Heart right ventricle (tissue), 16 donors: ENCODE measurements around the gene PCBD2. TPM values are rescaled to one million over a fixed set of nuclear protein-coding genes. Genes with fewer than 3 reads are reported as not detected.

Experiments used
- ATAC-seq, 8 donors: fragments of 200-7000 bp; cut with Tn5 transposase; one replicate each; pipeline ENCODE4 v1.9.1; 2020; ENCODE audit warnings: mild to moderate bottlenecking in 8 of 8, moderate library complexity in 8 of 8, moderate number of reproducible peaks in 1 of 8
- DNase-seq, 2 donors: peaks; one replicate each; pipeline ENCODE4 v3.0.0-alpha.2; 2020
- H3K27ac ChIP-seq, 10 donors: fragments of 200-600 bp; sonication (generic) in 2 of 10; one replicate each; pipeline versions ENCODE4 v1.5.0 to v1.8.0; 2020 to 2022; ENCODE audit warnings: mild to moderate bottlenecking in 3 of 10
- H3K27me3 ChIP-seq, 7 donors: fragments of 200-600 bp; one replicate each; pipeline ENCODE4 v1.8.0; 2021 to 2022; ENCODE audit warnings: mild to moderate bottlenecking in 2 of 7
- H3K36me3 ChIP-seq, 9 donors: fragments of 200-600 bp; sonication (generic) in 1 of 9; one replicate each; pipeline versions ENCODE4 v1.5.0 to v1.8.0; 2020 to 2022; ENCODE audit warnings: mild to moderate bottlenecking in 2 of 9
- H3K4me1 ChIP-seq, 9 donors: fragments of 200-600 bp; sonication (generic) in 1 of 9; one replicate each; pipeline versions ENCODE4 v1.5.0 to v1.8.0; 2020 to 2022; ENCODE audit warnings: mild to moderate bottlenecking in 4 of 9
- H3K4me3 ChIP-seq, 10 donors: fragments of 200-600 bp; sonication (generic) in 2 of 10; one replicate each; pipeline versions ENCODE4 v1.5.0 to v1.8.0; 2020 to 2022; ENCODE audit warnings: mild to moderate bottlenecking in 7 of 10, moderate library complexity in 2 of 10
- H3K9me3 ChIP-seq, 11 donors: fragments of 200-600 bp in 10 of 11; sonication (generic) in 2 of 11; one replicate each; pipeline versions ENCODE4 v1.5.0 to v1.8.0; 2013 to 2022; ENCODE audit warnings: mild to moderate bottlenecking in 2 of 11, control low read depth in 1 of 11, moderate library complexity in 1 of 11
- WGBS, 2 donors: extraction: QIAGEN DNeasy Blood & Tissue Kit; methylation state at CpG; one replicate each; pipeline ENCODE4 v1.1.7; 2013; ENCODE audit warnings: inconsistent platforms in 1 of 2; 5-methylcytosine and 5-hydroxymethylcytosine counted together
- intact Hi-C, 10 donors: fragments of 100-400 bp; cut with DNase I; formaldehyde crosslinking; loops; one replicate each; pipeline versions ENCODE4 v1.11.1 to v1.14.2; 2022
- polyA plus RNA-seq, 2 donors: library from polyadenylated mRNA; stranded (reverse); fragments of 200-250 nt; gene quantifications; one replicate each; pipeline ENCODE4 v1.2.3, GENCODE V29; 2013
- total RNA-seq, 10 donors: library from RNA; stranded (reverse); fragmentation: NEBNext Ultra II Directional in 3 of 10; extraction: Animal tissue kit (Norgen Biotek cat#: 25700) in 3 of 10; gene quantifications; one replicate each; pipeline versions ENCODE4 v1.2.1 to v1.2.4, GENCODE V29; 2021 to 2023
- TF ChIP-seq, protein P1 (sequence below), 9 donors: fragments of 200-600 bp; sonication (generic) in 2 of 9; IDR thresholded peaks; one replicate each; pipeline versions ENCODE4 v1.5.0 to v1.8.0; 2021 to 2022; ENCODE audit warnings: antibody characterized with exemption in 9 of 9, mild to moderate bottlenecking in 5 of 9, moderate library complexity in 1 of 9
- donor health status: Arrhythmogenic right ventricular cardiomyopathy.
- donor health status: ischemic (EF 13 %, LVEDD 7.1; RV severe dilation, severe dysfunction).
- donor health status: healthy with polysubstance abuse.
- donor health status: DM: no; HTN: yes; CAD: no.
- donor health status: DM: no; HTN: no; CAD: no.
- donor health status: ischemic (EF 25% LVEDD 6.9; RV normal size, moderate dysfunction).
- donor health status: ischemic (EF 25% LVEDD 5.7; RV mildly dilated, moderate dysfunction).
- donor health status: healthy.
- donor health status: DM: yes; HTN: yes; CAD: no.
- donor health status: Ischemic cardiomyopathy.
- donor health status: ischemic (EF 35%, LVEDD 5.7; RV mildly dilated, moderate dysfunction).
- donor health status: nonischemic (EF 11% LVEDD 7.7; RV severe dilation, severe dysfunction).
- donor health status: DM: yes; HTN: yes; CAD: no.
- donor health status: PGD.
- donor health status: ischemic (EF 29% LVEDD 5.4; RV normal size, mild dysfunction).
- donor health status: nonischemic (EF 23%, LVEDD 6.1; RV moderate dilation, normal function).

PCBD2 gene
- total and polyA plus RNA-seq, 12 donors, result 6.9 to 36.4 (median 24.5) TPM

DNA sequence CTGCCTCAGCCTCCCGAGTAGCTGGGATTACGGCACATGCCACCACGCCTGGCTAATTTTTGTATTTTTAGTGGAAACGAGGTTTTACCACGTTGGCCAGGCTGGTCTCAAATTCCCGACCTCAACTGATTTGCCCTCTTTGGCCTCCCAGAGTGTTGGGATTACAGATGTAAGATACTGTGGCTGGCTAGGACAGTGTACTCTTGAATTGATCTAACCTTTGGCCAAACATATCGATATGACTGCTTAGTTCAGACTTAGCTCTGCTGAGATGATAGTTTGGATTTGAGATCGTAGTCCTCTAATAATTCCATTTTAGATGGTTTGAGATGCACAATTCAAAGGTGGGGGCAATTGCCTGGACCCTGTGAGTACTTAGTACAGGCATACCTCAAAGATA is 15.6 kb upstream of the PCBD2 start:
- H3K27ac ChIP-seq, result no peak overlapping the region
- intact Hi-C loops, result no loop called here
- no peaks in the 10 kb centered on the region for H3K9me3 ChIP-seq
- no peaks in the 10 kb centered on the region for H3K27me3 ChIP-seq
- H3K4me3 ChIP-seq, result no peak overlapping the region
- H3K4me1 ChIP-seq, result no peaks in the 10 kb centered on the region
- ATAC-seq (no peak), DNase-seq (no peak)
- TF ChIP-seq, protein P1, sequence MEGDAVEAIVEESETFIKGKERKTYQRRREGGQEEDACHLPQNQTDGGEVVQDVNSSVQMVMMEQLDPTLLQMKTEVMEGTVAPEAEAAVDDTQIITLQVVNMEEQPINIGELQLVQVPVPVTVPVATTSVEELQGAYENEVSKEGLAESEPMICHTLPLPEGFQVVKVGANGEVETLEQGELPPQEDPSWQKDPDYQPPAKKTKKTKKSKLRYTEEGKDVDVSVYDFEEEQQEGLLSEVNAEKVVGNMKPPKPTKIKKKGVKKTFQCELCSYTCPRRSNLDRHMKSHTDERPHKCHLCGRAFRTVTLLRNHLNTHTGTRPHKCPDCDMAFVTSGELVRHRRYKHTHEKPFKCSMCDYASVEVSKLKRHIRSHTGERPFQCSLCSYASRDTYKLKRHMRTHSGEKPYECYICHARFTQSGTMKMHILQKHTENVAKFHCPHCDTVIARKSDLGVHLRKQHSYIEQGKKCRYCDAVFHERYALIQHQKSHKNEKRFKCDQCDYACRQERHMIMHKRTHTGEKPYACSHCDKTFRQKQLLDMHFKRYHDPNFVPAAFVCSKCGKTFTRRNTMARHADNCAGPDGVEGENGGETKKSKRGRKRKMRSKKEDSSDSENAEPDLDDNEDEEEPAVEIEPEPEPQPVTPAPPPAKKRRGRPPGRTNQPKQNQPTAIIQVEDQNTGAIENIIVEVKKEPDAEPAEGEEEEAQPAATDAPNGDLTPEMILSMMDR (IDR thresholded peaks at IDR 0.05), result no peak
- 96 to 98% methylated on average over 8 of the region's 8 CpGs for WGBS, 2 donors
- peaks cover 0 to 64% (median 9%) of the 10 kb centered on the region in 9 donors for H3K36me3 ChIP-seq

DNA sequence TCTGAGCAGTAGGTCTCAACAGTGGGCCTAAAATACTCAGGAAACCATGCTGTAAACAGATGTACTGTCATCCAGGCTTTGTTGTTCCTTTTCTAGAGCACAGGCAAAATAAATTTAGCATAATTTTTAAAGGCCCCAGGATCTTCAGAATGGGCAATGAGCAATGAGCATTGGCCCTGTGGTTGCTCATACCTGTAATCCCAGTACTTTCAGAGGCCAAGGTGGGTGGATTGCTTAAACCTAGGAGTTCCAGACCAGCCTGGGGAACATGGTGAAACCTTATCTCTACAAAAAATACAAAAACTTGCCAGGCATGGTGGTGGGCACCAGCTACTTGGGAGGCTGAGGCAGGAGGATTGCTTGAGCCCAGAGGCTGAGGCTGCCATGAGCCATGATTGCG is 13.5 kb upstream of the PCBD2 start:
- no peaks in the 10 kb centered on the region for H3K27me3 ChIP-seq
- no peaks in the 10 kb centered on the region for H3K4me1 ChIP-seq
- DNase-seq (no peak), ATAC-seq (no peak)
- TF ChIP-seq, protein P1 (IDR thresholded peaks at IDR 0.05), result no peak
- WGBS, 2 donors, result 95 to 98% methylated on average over 1 of the region's 1 CpG
- H3K36me3 ChIP-seq, result peaks cover 0 to 79% (median 9%) of the 10 kb centered on the region in 9 donors
- intact Hi-C loops, result no loop called here
- H3K27ac ChIP-seq, result no peak overlapping the region
- no peak overlapping the region for H3K4me3 ChIP-seq
- H3K9me3 ChIP-seq, result no peaks in the 10 kb centered on the region

DNA sequence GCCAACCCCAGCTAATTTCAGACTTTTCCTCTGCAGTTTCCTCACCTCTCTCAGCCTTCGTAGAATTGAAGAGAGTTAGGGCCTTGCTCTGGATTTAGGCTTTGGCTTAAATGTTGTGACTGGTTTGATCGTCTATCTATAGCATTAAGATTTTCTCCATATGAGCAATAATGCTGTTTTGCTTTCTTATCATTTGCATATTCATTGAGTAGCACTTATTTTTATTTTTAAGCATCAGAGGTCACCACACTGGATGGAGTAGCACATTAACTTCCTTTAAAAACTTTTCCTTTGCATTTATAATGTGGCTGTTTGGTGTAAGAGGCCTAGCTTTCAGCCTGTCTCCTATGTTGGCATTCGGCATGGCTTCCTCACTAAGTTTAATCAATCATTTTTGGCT is 12.6 kb upstream of the PCBD2 start:
- WGBS, 2 donors, result 94 to 95% methylated on average over 3 of the region's 3 CpGs
- intact Hi-C loops, result no loop called here
- peaks cover 0 to 85% (median 9%) of the 10 kb centered on the region in 9 donors for H3K36me3 ChIP-seq
- no peaks in the 10 kb centered on the region for H3K9me3 ChIP-seq
- DNase-seq, result no peak
- no peaks in the 10 kb centered on the region for H3K27me3 ChIP-seq
- TF ChIP-seq, protein P1 (IDR thresholded peaks at IDR 0.05), result no peak
- ATAC-seq, result no peak
- no peak overlapping the region for H3K4me3 ChIP-seq
- no peaks in the 10 kb centered on the region for H3K4me1 ChIP-seq
- no peak overlapping the region for H3K27ac ChIP-seq

DNA sequence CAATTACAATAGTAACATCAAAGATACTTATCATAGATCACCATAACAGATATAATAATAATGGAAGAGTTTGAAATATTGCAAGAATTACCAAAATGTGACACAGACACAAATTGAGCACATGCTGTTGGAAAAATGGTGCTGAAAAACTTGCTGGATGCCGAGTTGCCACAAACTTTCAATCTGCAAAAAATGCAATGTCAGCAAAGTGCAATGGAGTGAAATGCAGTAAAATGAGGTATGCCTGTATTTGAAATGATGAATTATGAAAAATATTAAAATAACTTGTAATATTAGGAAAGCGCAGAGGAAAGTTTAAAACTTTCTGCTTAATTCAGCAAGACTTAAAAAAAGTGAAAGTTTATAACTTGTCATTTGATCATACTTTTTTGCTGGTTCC is 12.0 kb upstream of the PCBD2 start:
- Histone ChIP-seq H3K36me3 (peaks cover 0 to 87% (median 9%) of the 10 kb centered on the region in 9 donors), H3K27me3 (no peaks in the 10 kb centered on the region), H3K27ac (no peak overlapping the region), H3K4me3 (no peak overlapping the region), H3K9me3 (no peaks in the 10 kb centered on the region), H3K4me1 (no peaks in the 10 kb centered on the region)
- 90 to 93% methylated on average over 2 of the region's 2 CpGs for WGBS, 2 donors
- DNase-seq (no peak), ATAC-seq (no peak)
- TF ChIP-seq, protein P1 (IDR thresholded peaks at IDR 0.05), result no peak
- intact Hi-C loops, result no loop called here
